GM19395 (cell line): Measurements from ENCODE around the gene CHCHD10.

Experiments used
- ATAC-seq: cut with Tn5 transposase; IDR thresholded peaks from one replicate; pipeline ENCODE4 v1.9.1; 2021; ENCODE audit warnings: mild to moderate bottlenecking, moderate library complexity; ENCODE audit not compliant: unreplicated experiment

The CHCHD10 gene

DNA sequence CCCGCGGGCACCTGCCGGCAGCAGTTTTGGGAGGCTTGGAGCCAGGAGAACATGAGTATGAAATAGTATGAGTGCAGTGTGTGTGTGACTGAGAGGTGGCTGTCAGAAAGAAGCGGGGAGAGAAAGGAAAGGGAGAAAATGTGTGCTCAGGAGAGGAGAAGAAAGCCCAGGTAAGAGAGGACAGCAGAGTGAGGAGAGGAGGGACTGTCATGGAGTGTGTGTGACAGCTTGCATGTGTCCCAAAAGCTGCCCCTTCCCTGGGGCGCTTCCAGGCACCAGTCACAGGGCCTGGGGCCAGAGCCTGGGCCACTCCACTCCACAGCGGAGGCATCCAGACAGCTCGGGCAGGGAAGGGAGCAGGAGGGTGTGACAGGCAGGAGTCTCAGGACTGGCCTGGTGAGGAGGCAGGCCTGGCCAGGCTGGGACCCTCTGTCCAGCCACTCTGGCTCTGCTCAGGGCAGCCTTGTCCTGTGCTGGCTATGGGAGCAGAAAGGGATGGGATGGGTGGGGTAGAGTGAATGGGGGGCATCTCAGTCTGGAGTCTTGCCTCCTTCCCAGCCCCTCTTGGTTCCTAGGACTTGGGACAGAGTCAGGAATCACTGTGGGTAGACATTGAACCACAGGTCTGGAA is 5.8 kb upstream of the CHCHD10 start:
- ATAC-seq, result no peak

DNA sequence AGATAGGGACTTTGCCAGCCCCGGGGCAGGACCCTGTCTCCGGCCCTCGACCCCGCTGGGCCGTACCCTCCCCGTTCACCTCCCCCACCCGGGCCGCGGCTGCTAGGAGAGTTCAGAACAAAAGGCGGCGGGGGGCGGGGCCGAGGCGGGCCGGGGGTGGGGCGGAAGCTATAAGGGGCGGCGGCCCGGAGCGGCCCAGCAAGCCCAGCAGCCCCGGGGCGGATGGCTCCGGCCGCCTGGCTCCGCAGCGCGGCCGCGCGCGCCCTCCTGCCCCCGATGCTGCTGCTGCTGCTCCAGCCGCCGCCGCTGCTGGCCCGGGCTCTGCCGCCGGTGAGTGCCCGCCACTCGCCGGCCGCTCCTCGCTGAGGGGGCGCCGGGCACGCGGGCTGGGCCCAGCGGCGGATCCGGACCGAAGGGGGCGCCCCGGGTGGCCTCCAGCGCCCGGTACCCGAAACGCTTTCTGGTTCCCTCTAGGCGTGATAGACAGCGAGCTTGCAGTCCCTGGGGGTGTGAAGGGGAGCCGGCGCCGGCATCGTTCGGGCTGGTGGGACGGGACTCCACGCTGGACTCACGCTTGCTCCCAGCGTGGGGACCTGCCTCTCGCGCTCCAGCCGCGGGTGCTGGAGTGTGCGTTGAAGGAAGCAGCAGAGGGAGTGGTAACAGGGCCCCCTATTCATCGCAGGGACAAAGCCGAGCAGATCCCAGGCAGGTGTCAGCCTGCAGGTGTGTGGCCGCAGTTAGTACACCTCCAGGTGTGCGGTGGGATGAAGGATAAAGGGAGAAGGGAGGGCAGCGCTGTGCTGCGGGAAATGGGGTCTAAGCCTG is 5.1 kb upstream of the CHCHD10 start, which contains the start of gene MMP11:
TSS of gene MMP11 (plus strand) at position 201 of the 825 bp plus-strand sequence. CDS start at position 223, 22 bp downstream.
- no peak for ATAC-seq

DNA sequence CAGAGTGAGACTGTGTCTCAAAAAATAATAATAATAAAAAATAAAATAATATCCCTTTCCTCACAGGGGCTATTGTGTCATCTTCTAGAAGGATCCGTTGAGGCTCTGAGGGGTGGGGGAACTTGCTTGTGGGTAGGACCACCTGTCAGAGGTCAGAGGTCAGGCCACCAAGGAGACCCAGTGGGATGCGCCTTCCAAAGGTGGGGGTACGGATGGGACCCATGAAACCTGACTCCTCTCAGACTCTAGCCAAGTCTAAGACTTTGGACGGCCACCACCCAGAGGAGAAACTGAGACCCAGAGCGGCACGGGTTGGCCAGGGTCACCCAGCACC is 4.5 kb upstream of the CHCHD10 start:
- no peak for ATAC-seq

DNA sequence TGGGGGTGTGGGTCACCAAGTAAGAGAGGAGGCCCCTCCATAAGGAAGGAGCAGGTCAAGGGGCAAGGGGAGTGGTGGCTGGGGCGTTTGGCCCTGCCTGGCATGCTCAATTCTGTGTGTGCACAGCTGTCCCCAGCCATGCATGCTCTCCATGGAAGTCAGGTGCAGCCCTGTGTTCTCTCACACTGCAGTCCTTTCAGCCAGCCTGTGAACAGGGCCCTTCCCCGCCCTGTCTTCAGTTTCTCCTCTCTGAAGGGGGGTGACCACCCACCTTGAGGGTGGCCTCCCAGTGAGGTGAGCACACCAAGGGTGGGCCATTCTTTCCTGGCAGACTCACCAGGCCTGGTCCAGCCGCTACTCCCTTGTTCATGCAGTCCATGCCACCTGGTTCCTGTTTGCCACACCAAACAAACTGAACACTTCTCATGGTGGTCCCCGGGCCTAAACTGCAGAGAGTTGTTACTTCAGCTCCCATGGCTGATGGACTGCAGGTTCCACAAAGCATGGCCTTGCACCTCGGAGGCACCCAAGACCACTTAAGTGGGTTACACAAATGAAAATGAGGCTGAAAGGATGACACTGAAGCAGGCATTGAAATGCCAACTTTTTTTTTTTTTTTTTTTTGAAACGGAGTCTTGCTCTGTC is 1.7 kb upstream of the CHCHD10 start:
- ATAC-seq, result no peak

DNA sequence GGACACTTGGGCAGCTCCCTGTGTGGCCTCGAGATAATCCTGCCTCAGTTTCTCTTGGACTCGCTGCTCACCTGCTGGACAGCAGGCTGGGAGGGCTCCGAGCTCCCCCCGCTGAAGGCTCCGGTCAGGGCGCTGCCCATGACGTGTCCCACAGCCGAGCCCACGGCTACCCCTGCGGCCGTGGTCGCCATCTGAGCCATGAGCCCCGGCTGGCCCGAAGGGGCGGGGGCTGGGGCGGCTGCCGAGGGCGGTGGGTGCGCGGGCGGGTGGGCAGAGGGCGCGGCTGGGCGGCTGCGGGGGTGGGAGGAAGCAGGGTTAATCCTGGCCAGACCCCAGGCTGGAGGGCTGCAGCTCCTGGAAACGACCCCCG is 484 bp downstream of the CHCHD10 start:
- no peak for ATAC-seq

DNA sequence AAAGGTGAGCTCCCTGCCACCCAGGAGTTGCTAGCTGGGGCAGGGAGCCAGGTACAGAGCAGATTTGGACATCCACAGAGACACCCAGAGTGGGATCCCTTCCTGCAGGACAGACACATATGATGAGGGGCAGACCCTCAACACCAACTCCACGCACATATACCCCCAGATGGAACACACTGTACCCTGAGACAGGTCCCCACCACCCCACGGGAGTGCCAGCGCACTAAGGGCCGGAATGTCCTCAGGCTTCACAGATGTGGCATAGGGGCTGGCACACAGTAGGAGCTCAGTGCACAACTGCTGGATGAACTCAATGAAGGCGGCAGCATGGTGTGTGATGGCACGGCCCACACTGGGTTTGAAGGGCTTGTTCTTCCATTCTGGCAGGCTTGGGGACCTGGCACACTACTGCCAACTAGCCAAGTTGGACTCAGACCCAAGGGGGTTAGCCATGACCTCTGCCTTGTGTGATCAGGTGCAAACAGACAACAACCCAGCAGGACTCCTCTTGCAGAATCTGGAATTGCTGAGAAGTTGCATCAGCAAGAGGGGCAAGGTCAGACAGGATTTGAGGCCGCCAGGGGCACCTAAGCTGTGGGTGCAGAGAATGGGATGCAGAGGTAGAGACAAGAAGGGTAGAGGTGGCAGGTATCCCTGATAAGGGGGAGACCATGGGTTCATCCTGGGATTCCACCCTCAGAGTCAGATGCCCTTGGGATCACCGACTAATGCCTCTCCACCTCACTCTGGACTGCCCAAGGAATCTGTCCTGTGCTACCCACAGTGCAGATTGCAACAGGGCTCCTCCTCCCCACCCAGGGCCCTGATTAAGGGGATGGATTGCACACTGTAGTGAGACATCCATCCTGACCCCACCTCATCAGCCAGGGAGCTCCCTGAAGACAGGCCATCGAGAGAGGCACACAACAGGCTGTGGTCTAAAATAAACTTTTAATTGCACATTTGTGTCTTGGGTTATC is 2.6 kb downstream of the CHCHD10 start:
- ATAC-seq, result no peak

DNA sequence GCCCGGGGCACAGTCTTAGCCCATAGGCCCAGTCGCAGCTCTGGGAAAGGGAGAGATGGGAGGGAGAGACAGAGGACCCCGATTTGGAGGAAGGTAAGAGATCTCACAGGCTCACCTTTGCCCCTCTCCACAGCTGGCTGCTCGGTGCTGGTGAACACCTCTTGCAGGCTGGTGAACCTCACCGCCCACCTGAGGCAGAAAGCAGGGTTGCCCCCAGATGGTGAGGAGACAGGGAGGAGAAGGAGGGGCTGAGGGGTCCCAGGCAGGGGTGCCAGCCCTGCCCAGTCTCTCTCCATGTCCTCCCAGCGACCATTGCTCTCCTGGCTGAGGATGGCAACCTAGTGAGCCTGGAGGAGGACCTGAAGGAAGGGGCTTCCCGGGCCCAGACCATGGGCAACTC is 3.8 kb downstream of the CHCHD10 start:
- no peak for ATAC-seq

DNA sequence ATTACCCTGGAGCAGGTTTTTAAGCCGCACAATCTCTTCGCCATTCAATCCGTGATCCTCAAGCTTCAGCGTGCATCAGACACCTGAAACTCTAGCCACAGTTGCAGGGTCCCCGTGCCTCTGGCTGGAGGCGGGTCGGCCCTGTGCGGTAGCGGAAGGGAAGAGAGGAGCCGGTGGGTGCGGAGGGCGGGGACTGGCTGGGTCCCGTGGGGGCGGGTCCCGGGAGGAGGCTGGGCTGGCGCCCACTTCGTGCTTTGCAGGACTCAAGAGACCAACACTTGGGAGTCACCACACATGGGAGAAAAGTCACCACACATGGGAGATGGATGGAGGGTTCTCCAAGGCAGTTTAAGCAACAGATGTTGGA is 4.2 kb downstream of the CHCHD10 start:
- no peak for ATAC-seq

DNA sequence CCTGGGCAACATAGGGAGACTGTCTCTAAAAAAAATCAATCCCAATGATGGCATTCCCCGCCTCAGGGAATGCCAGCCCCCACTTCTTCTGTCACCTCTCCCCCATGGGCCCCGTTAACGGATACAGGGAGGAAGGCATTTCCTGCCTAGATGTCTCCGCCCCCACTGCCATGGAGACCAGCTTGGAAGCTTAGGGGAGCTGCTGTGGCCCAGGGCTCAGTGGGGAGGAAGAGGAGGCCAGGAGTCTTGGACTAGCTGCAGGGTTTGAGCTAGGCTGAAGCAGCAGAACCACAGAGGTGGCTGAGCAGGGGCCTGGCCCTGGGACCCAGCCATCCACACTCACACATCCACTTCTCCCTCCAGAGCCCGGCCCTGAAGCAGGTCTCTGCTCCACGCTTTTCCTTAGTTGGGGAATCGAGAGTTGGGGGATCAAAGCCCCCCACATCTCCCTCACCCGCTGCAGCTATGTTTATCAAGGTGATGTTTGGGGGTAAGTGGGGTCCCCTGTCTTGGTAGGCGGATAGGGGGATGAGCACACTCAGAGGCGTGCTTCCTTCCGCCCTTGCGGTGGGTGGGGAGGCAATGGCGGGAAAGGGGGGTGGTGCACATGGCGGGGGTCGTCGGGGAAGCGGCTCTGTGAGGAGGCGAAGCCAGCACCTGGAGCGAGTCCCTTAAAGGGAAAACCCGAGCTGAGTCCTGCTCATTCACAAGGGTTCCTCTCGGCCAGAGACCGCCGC is 4.8 kb downstream of the CHCHD10 start, which contains the start of gene C22orf15:
TSS of gene C22orf15 (plus strand) at position 149 of the 737 bp plus-strand sequence. CDS start at position 466, 317 bp downstream.
- ATAC-seq, result no peak

DNA sequence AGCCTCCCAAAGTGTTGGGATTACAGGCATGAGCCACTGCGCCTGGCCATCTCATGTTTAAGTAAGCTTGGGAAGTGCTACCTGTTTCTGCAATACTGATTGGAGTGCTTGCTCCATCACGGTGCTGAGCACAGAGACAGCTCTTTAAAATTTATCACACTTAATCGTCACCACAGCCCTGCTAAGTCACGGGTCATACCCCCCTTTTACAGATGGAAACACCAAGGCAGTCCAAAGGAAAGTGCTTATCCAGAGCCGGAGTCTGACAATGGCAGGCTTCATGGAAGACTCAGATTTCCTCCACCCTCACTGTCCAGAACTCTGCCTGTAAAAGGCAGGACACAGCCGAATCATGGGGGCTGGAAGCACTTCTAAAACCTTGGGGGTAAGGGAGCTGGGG is 7.7 kb downstream of the CHCHD10 start:
- no peak for ATAC-seq

DNA sequence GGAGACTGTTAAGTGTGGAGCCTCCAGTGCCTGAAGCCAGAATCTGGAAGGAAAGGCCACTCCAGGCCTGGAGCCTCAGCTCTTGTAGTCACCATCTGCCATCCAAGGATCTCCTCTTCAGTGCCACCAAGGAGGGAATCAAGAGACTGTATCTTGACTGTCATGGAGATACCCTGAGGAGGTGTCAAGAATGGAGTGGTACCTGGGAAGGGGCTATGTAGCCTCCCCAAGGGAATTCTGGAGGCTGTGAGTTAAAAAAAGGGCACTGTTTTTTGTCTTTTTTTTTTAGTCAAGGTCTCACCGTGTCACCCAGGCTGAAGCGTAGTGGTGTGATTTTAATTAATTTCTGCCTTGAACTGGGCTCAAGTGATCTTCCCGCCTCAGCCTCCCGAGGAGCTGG is 8.2 kb downstream of the CHCHD10 start:
- no peak for ATAC-seq

DNA sequence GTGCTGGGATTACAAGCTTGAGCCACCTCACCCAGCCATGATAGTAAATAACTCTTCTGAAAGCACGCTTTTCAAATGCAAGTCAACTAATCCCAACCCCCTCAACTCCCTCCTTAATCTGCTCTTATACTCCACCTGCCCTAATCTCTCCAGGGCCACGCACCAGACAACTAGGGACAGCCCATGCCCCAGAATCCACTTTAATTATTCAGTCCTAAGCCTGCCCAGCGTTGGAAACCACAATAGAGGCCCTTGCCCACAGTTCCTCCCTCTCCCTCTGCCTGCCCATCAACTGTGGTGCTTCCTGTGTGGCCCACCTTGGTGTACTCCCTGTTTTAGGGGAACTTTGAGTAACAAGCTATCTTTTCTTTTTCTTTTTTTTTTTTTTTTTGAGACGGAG is 10.9 kb downstream of the CHCHD10 start:
- no peak for ATAC-seq

DNA sequence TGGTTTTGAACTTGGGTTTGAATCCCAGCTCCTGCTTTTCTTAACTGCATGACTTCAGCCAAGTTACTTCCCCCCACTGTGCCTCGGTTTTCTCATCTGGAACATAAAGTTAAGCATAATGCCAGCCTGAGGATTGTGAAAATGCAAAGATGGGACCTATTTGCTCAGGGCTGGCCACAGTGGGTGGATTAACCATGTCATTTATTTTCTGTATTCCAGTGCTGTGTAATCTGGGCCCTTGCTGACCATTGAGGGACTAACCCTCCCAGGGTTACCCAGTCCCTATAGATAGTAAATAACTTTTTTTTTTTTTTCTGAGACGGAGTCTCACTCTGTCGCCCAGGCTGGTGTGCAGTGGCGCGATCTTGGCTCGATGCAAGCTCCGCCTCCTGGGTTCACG is 12.1 kb downstream of the CHCHD10 start:
- ATAC-seq, result no peak

DNA sequence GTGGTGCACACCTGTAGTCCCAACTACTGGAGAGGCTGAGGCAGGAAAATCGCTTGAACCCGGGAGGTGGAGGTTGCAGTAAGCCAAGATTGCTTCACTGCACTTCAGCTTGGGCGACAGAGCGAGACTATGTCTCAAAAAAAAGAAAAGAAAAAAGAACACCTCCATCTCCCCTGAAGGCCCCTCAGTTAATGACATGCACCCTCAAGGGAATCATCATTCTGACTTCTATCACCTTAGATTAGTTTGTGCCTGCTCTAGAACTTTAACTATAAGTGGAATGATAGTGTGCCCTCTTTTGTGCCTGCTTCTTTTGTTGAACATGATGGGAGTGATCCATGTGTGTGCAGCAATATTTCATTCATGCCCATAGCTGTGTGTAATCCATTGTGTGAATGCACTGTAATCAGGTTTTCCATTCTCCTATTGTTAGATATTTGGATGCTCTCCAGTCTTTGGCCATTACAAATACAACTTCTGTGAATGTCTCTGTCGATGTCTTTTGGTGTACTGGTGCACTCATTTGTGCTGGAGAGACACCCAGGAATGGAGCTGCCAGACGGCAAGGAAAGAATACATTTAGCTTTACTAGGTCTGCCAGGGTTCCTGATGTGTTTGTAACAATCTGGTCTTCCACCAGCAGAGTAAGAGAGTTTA is 12.7 kb downstream of the CHCHD10 start:
- ATAC-seq, result no peak

DNA sequence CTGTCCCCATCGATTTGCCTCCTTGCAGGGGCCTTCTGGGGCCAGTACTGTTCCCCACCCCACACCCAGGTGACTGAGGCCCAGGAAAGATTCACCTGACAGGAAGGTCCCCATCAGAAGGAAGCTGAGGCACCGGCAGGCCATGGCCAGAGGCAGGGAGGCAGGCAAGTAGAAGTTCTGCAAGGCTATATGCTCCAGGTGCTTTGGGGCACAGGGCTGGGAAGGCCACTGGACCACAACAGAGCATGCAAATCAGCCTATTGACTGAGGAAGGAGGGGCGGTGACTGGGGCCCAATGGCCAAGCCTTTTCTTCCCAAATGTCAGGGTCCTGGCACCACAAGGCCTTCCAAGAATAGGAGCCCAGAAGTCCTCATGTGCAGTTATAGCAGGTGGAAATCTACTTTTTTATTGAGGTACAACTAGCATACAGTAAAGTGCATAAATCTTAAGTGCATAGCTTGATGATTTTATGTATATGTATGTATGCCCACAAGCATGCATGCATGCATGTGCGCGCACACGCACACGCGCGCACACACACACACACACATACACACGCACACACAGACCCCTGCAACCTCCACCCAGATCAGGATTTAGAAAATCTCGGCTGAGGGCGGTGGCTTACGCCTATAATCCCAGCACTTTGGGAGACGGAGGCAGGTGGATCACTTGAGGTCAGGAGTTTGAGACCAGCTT is 13.4 kb downstream of the CHCHD10 start, which contains the start of gene VPREB3:
TSS of gene VPREB3 (minus strand) at position 206 of the 700 bp plus-strand sequence. CDS start at position 144, 62 bp downstream.
- no peak for ATAC-seq

DNA sequence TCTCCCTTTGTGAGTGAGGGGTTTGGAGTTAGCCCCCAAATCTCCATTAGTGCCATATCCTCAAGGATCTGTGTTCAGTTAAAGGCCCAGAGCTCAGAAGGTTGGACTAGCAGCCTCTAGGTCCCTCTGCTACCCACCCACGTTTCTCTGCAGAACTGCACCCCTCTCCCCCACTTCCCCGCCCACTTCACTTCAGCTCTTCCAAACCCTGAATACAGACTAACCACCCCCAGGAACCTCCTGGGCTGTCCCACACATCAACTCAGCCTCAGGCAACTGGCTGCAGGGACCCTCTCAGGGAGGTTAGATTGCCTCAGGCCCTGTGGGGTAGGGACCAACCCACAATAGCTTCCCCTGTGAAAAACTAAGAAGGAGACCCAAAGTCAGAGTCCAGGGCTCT is 14.4 kb downstream of the CHCHD10 start:
- ATAC-seq, result no peak

DNA sequence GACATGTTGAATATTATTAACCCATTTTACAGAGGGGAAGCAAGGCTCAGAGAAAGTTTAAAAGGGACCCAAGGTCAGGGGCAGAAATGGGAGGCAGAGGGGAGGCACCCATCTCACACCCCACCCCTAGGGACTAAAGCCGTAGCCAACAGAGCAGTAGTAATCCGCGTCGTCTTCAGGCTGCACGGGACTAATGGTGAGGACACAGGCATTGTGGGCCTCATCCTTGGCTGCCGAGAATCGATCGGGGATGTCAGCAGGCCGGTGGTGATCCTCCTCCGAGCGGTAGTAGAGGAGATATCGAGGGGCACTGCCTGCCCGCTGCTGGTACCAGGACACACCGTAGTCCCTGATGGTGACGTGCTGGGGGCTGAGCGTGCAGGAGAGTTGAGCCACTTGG is 15.0 kb downstream of the CHCHD10 start:
- no peak for ATAC-seq

DNA sequence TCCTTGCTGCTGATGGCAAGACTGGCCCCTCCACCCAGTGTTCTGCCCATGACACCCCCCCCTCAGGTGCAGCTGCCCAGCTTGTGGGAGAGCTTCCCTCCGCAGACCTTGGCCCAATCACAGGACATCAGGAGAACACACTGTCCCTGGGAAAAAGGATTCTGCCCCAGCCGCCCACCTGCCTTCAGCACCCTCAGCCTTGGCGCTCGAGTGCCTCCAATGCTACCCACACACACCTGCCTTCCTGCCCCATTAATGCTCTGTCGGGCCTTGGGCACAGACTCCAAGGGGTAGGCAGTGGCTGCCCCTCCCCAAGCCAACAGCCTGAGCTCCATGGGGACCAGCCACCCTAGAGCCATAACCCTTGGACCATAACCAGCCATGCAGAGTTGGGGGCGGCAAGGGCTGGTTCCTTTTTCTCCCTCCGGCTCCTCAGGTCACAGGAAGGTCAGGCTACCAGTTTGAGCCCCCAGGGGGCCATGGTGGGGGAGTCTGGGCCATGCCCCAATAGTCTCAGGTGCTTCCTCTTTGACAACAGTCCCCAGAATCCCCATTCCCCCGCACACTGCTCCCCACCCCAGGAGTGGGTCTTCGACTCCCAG is 15.6 kb downstream of the CHCHD10 start:
- no peak for ATAC-seq
